ENCODE measurements around the gene UBE2J2. TPM values are rescaled to one million over a fixed set of nuclear protein-coding genes. Genes with fewer than 3 reads are reported as not detected.

UBE2J2 gene
- total and polyA plus RNA-seq, 2 of the 8 experiments (the other 6 are each of a cell fraction or from before 2014, with no cell fraction given), result 33.6 to 67.9 TPM

GRCh38 chr1:1319646-1319941 is 45.9 kb upstream of the UBE2J2 start (continued):
- TF ChIP-seq ATF3 (IDR thresholded peaks at IDR 0.05; ENCODE audit: insufficient read depth, low read depth, low read length) (no peak), JUN (IDR thresholded peaks at IDR 0.05; ENCODE audit: low read depth, low read length) (no peak), NRF1 (IDR thresholded peaks at IDR 0.05; ENCODE audit: low read depth, low read length) (no peak), SP1 (IDR thresholded peaks at IDR 0.05; ENCODE audit: low read depth, low read length) (no peak), FOSL1 (IDR thresholded peaks at IDR 0.05; ENCODE audit: insufficient read depth, low read depth, low read length) (no peak), SP4 (IDR thresholded peaks at IDR 0.05; ENCODE audit: low read length) (no peak), BCL11A (IDR thresholded peaks at IDR 0.05; ENCODE audit: low read depth in 2 of 2, low read length in 2 of 2) (no peak)

Data from H1 (cell line).